ENCODE data around the gene SLC25A11. TPM values are rescaled to one million over a fixed set of nuclear protein-coding genes. Genes with fewer than 3 reads are reported as not detected.

SLC25A11 gene
- total and polyA plus RNA-seq, 2 donors (not counting 1 experiment from before 2014, with no cell fraction given) = 29.2 to 59.3 TPM

DNA sequence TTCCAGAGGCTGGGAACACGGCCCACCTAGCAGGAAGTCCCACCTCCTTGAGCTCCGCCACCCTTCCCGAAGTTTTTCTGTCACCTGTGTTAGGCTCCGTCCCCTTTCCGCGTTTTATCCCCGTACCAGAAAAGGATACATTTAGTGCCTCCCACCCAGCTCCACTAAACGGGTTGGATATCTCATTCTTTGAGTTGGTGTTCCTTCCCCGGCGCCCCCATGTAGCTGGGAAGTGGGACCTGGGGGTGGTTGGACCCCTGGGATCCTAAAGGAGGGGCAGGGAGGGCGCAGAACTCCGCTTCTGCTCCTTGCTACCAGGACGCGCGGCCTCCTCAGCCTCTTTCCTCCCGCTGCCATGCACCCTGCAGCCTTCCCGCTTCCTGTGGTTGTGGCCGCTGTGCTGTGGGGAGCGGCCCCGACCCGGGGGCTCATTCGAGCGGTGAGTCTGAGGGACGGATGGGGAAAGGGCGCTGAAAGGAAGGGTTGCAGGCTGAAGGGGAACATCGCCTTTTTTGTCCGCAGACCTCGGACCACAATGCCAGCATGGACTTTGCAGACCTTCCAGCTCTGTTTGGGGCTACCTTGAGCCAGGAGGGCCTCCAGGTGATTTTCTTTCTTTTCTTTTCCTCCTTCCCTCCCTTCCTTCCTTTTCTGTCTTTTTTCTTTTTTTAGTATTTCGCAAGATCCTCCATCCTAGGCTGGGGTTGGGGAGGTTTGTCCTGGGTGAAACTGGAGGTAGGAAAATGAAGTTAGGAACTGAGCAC is 891 bp upstream of the SLC25A11 start:
- no peaks in the 10 kb centered on the region for H3K27me3 ChIP-seq (ENCODE audit: control insufficient read depth, insufficient read depth, low read length)
- peak overlapping the region; percentile 95 for H3K4me2 ChIP-seq (ENCODE audit: extremely low read depth, insufficient read depth, low read length)
- peak overlapping the region; percentile 77 to 93 (median 83) for H3K4me3 ChIP-seq (replicated peaks in 1 of 4; ENCODE audit: control extremely low read depth in 1 of 4, insufficient read depth in 1 of 4, low read depth in 3 of 4, low read length in 4 of 4)
- DNase-seq (ENCODE audit: low read depth in 2 of 2) = no peak
- no peak for TF ChIP-seq CTCF (conservative IDR thresholded peaks at IDR 0.05 in 1 of 2, IDR thresholded peaks at IDR 0.05 in 1 of 2; ENCODE audit: low read depth in 1 of 2, low read length in 2 of 2)
- no peak for TF ChIP-seq EZH2 (IDR thresholded peaks at IDR 0.05; ENCODE audit: low read length, missing control alignments)
- H3K9me3 ChIP-seq (ENCODE audit: control insufficient read depth, insufficient read depth, low read depth, low read length) = no peaks in the 10 kb centered on the region
- peaks cover 29% of the 10 kb centered on the region for H3K4me1 ChIP-seq (ENCODE audit: control insufficient read depth, extremely low read depth, insufficient read depth, low read length)
- H4K20me1 ChIP-seq (ENCODE audit: control insufficient read depth, extremely low read depth, insufficient read depth, low read length) = no peaks in the 10 kb centered on the region
- peaks cover 35% of the 10 kb centered on the region for H3K36me3 ChIP-seq (ENCODE audit: control insufficient read depth, insufficient read depth, low read length)
- peak overlapping the region; percentile 78 for H3K9ac ChIP-seq (ENCODE audit: insufficient read depth, low read length)
- H3K27ac ChIP-seq (ENCODE audit: insufficient read depth, low read length) = peak overlapping the region; percentile 89
- peak overlapping the region; percentile 79 for H2AFZ ChIP-seq (ENCODE audit: low read length)
- peaks cover 69% of the 10 kb centered on the region for H3K79me2 ChIP-seq (ENCODE audit: control insufficient read depth, insufficient read depth, low read length)

DNA sequence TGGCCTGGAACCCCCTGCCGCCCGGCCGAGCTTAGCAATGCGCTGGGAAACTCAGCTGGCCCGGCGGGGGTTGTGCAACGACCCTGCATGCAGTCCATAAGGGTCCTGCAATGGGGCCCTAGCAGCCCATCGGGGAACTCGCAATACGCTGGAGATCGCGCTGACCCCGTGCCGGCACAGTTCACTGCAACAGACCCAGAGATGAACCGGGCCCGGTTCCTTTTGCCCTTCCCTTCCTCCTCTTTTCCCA is 375 bp downstream of the SLC25A11 start:
- peak overlapping the region; percentile 100 for H3K4me2 ChIP-seq (ENCODE audit: extremely low read depth, insufficient read depth, low read length)
- no peaks in the 10 kb centered on the region for H4K20me1 ChIP-seq (ENCODE audit: control insufficient read depth, extremely low read depth, insufficient read depth, low read length)
- H3K27ac ChIP-seq (ENCODE audit: insufficient read depth, low read length) = peak overlapping the region; percentile 89
- peaks cover 56% of the 10 kb centered on the region for H3K79me2 ChIP-seq (ENCODE audit: control insufficient read depth, insufficient read depth, low read length)
- H3K9ac ChIP-seq (ENCODE audit: insufficient read depth, low read length) = peak overlapping the region; percentile 65
- H2AFZ ChIP-seq (ENCODE audit: low read length) = no peak overlapping the region
- no peaks in the 10 kb centered on the region for H3K9me3 ChIP-seq (ENCODE audit: control insufficient read depth, insufficient read depth, low read depth, low read length)
- peak overlapping the region; percentile 76 to 93 (median 81) for H3K4me3 ChIP-seq (replicated peaks in 1 of 4; ENCODE audit: control extremely low read depth in 1 of 4, insufficient read depth in 1 of 4, low read depth in 3 of 4, low read length in 4 of 4)
- no peak for TF ChIP-seq CTCF (conservative IDR thresholded peaks at IDR 0.05 in 1 of 2, IDR thresholded peaks at IDR 0.05 in 1 of 2; ENCODE audit: low read depth in 1 of 2, low read length in 2 of 2)
- no peak for TF ChIP-seq EZH2 (IDR thresholded peaks at IDR 0.05; ENCODE audit: low read length, missing control alignments)
- no peaks in the 10 kb centered on the region for H3K27me3 ChIP-seq (ENCODE audit: control insufficient read depth, insufficient read depth, low read length)
- peaks cover 20% of the 10 kb centered on the region for H3K4me1 ChIP-seq (ENCODE audit: control insufficient read depth, extremely low read depth, insufficient read depth, low read length)
- DNase-seq (ENCODE audit: low read depth in 2 of 2) = no peak
- H3K36me3 ChIP-seq (ENCODE audit: control insufficient read depth, insufficient read depth, low read length) = peaks cover 29% of the 10 kb centered on the region

- H3K4me1 ChIP-seq (ENCODE audit: control insufficient read depth, extremely low read depth, insufficient read depth, low read length) = peaks cover 19% of the 10 kb centered on the region
- H3K79me2 ChIP-seq (ENCODE audit: control insufficient read depth, insufficient read depth, low read length) = peaks cover 50% of the 10 kb centered on the region
- no peaks in the 10 kb centered on the region for H4K20me1 ChIP-seq (ENCODE audit: control insufficient read depth, extremely low read depth, insufficient read depth, low read length)
- peak overlapping the region; percentile 76 to 93 (median 81) for H3K4me3 ChIP-seq (replicated peaks in 1 of 4; ENCODE audit: control extremely low read depth in 1 of 4, insufficient read depth in 1 of 4, low read depth in 3 of 4, low read length in 4 of 4)
- H3K36me3 ChIP-seq (ENCODE audit: control insufficient read depth, insufficient read depth, low read length) = peaks cover 26% of the 10 kb centered on the region
- TF ChIP-seq CTCF (conservative IDR thresholded peaks at IDR 0.05 in 1 of 2, IDR thresholded peaks at IDR 0.05 in 1 of 2; ENCODE audit: low read depth in 1 of 2, low read length in 2 of 2) (no peak), EZH2 (IDR thresholded peaks at IDR 0.05; ENCODE audit: low read length, missing control alignments) (no peak)
- H3K9ac ChIP-seq (ENCODE audit: insufficient read depth, low read length) = peak overlapping the region; percentile 65
- peak overlapping the region; percentile 89 for H3K27ac ChIP-seq (ENCODE audit: insufficient read depth, low read length)
- H3K27me3 ChIP-seq (ENCODE audit: control insufficient read depth, insufficient read depth, low read length) = no peaks in the 10 kb centered on the region
- peak overlapping the region; percentile 100 for H3K4me2 ChIP-seq (ENCODE audit: extremely low read depth, insufficient read depth, low read length)
- no peak for DNase-seq (ENCODE audit: low read depth in 2 of 2)
- no peaks in the 10 kb centered on the region for H3K9me3 ChIP-seq (ENCODE audit: control insufficient read depth, insufficient read depth, low read depth, low read length)
- H2AFZ ChIP-seq (ENCODE audit: low read length) = no peak overlapping the region
These were observed 929 bp downstream of the SLC25A11 start for GRCh38 chr17:4938688-4939545.

Measured in fibroblast of lung (primary cell).